Subcutaneous preadipocyte (primary cell): Measurements from ENCODE around the gene OARD1. TPM values are rescaled to one million over a fixed set of nuclear protein-coding genes. Genes with fewer than 3 reads are reported as not detected.

Source experiments
- total RNA-seq: library from RNA; depleted of rRNA; stranded (reverse); fragments of >200 nt; gene quantifications from 2 replicates; pipeline ENCODE4 v1.2.3, GENCODE V29; 2012

OARD1 gene, protein sequence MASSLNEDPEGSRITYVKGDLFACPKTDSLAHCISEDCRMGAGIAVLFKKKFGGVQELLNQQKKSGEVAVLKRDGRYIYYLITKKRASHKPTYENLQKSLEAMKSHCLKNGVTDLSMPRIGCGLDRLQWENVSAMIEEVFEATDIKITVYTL
- 4.8 and 6.3 TPM in 2 replicates for total RNA-seq

DNA sequence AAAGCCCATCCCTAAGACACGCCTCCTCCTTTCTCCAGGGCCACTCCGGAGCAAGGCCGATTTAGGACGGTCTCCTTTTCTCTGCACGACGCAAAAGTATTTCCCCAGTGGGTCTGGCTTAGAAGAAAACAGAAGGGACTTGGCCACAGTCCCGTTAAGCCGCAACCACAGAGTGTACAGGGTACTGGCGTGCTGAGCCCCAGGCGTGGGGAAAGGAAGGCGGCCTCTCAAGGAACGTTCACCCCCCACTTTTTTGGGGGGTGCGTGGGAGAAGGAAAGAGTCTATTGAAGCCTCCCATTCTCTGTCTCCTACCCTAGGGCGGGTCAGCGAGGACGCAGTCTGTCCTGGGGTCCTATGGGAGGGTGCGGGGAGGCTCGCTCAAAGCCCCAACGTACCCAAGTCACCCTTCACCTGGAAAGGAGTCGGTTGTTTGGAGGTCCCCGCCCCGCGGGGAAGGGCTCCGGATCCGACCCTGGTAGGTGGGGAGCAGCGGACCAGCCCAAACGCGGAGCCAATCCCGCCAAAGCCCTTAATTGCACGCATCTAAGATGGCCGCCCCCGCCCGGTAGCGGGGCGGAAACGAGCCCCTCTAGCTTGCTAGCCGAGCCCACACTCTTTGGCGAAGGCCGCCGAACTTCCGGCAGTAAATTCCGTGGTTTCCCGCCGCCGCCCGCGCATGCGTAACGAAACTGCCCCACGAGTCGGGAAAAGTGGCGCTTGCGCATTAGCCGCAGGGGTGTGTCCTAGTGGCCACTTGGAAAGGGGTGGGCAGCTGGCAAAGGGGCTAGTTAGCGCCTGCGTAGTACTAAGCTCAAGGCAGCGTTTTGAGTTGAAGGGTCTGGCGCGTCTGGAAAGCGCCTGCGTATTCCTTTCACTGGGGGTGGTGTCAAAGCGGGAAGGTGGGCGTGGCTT, at the start of gene OARD1:
TSS of gene OARD1 (minus strand) at position 434 of the 913 bp plus-strand sequence. CDS start 722 bp downstream, outside the sequence.

DNA sequence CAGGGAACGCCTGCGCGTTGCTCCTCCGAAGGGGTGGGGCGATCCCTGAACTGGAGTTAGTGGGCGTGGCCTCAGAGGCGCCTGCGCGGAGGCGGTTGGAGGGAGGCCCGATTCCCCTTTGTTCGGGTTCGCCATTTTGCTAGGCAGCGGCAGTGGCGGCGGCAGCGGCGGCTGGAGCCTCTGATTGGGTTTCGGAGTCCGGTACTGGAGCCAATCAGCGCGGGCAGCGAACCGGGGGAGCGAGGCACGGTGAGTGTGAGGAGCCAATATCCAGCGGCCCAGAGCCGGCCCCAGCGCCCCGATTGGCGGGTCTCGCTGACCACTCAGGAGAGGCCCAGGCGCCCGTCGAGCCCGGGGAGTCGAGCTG, 663 bp upstream of the OARD1 start, which contains the start of gene NFYA:
TSS of gene NFYA (plus strand) at position 139 of the 367 bp plus-strand sequence. CDS start 6,116 bp downstream, outside the sequence.

DNA sequence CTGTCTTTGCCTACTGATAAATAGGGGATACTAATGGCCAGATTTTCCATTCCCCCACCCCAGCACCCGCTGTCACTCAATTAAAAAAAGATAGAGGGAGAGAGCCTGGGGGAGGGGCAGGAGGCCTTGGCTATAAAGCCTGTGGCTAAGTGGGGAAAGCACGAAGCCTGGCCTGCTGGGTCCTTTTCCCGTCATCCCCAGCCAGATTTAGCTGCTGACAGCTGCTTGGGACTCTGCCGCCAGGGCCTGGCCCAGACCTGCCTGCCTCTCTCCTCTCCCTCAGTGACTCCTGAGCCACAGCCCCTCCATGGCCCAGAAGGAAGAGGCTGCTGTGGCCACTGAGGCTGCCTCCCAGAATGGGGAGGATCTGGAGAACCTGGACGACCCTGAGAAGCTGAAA, 19.1 kb downstream of the OARD1 start, which contains the start of gene APOBEC2:
TSS of gene APOBEC2 (plus strand) at position 162 of the 400 bp plus-strand sequence. CDS start at position 308, 146 bp downstream.

DNA sequence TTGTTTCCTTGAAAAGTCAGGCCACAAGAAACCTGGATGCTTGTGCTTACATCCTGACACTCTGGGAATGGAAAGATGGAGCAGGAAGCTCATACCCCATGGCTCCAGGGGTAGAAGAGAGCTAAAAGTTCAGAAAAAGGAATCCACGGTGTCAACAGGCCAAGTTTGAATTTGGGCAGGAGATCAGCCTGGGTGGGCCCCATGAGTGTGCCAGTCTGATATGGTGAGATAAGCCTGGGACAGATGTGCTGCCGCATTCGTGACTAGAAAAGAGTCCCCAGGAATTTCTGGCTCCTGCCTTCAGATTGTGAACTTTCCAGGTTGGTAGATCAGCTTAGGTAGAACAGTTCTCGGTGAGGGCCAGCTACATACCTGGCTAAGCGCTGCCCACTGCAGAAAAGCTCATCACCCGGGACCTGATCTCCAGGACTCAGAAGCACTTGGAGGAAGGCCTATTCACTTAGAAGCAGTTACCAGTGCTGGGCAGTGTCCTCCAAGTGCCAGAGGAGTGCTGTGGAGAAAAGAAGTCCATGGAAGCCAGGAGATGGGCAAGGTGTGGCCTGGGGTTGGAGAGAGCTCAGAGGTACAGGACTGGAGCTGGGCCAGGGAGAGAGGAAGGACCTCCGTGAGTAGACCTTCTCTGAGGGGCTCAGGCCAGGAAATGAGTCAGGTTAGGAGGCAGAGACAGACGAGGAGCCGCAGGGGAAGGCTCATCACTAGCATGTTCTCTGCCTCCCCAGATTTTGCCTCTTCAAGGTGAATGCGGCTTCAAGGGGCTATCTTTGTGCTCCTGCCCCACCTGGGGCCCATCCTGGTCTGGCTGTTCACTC, 29.7 kb downstream of the OARD1 start, which contains the start of gene TSPO2:
TSS of gene TSPO2 (plus strand) at position 242 of the 830 bp plus-strand sequence. CDS start at position 761, 519 bp downstream.

DNA sequence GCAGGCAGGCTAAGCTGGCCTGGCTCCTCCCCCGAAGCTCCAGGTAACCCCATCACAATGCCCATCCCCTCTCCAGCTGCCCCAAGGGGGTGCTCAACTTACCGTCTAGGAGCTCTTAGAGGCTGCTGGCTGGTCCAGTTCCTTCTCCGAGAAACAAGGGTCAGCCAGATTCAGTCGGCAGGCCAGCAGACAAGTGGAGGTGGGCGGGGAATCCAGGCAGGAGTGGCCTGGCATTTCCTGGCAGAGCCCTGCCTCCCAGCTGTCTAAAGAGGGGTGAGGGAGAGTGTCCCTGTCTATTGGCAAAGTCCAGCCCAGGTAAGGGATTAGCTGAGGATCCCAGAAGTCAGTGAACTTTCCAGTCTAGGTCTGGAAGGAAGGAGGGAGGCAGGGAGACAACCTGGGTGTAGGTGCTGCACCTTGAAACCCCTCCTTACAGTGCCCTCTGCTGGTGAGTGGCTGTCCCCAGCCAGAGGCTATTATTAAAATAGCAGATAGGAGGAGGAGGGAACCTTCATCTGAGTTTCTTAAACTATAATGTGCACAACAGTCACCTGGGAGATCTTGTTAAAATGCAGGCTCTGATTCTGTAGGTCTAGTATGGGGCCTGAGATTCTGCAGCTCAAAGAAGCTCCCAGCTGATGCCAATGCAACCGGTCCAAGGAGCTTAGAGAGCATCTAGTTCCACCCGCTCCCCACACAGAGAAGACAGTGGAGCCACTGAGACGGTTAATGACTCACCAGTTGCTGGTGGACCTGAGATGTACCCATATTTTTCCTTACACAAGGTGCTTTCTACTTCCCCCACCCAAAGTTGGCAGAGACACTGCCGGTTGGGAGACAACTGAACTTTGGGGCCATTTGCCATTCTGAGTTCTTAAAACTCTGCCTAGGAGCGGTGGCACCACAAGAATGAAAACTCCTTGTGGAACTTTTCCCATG, 32.8 kb downstream of the OARD1 start, which contains the start of gene UNC5CL:
TSS of gene UNC5CL (minus strand) at position 162 of the 939 bp plus-strand sequence. CDS start 4,147 bp downstream, outside the sequence.

Other genes with a start within 250 kb of the OARD1 start
- gene UNC5CL, start 33.1 kb downstream of the OARD1 start, total RNA-seq, result under 0.01 TPM in 2 replicates
- gene TSPO2, start 29.9 kb downstream of the OARD1 start, total RNA-seq, result not detected in 2 replicates
- not detected in 2 replicates for gene APOBEC2, start 19.2 kb downstream of the OARD1 start, total RNA-seq
- 5.9 and 11.3 TPM in 2 replicates for gene NFYA, start 618 bp upstream of the OARD1 start, total RNA-seq
- gene TREML1, start 82.0 kb upstream of the OARD1 start, total RNA-seq, result not detected in 2 replicates
- gene TREM2, start 90.8 kb upstream of the OARD1 start, total RNA-seq, result not detected in 2 replicates
- not detected in 2 replicates for gene TREML2, start 128.8 kb upstream of the OARD1 start, total RNA-seq
- gene TREML4, start 156.0 kb upstream of the OARD1 start, total RNA-seq, result not detected in 2 replicates
- gene TREM1, start 214.3 kb upstream of the OARD1 start, total RNA-seq, result 0.78 and 7.0 TPM in 2 replicates